Measurements from ENCODE around the gene ZP1. TPM values are rescaled to one million over a fixed set of nuclear protein-coding genes. Genes with fewer than 3 reads are reported as not detected.
"Not testable (repeated sequence)": the region's sequence is repeated elsewhere in the genome, so short reads cannot be mapped to it uniquely, and the experiment has no call there.

Gene ZP1
- total RNA-seq, 2 experiments from 2014 or later: not detected

- peaks cover 25% of the 10 kb centered on the region for H3K36me3 Mint-ChIP-seq
These were observed 35.3 kb downstream of the ZP1 start for GRCh38 chr11:60902625-60903024.

GRCh38 chr11:60905047-60905446, 37.7 kb downstream of the ZP1 start:
- Mint-ChIP-seq H3K4me3 (peak overlapping the region; percentile 92), H3K4me1 (peaks cover 25% of the 10 kb centered on the region), H3K36me3 (peaks cover 20% of the 10 kb centered on the region), H3K27me3 (no peaks in the 10 kb centered on the region), H3K9me3 (peaks cover 5% of the 10 kb centered on the region), H3K27ac (peak overlapping the region; percentile 93)
- DNase-seq: no peak

More at GRCh38 chr11:60902625-60903024, 35.3 kb downstream of the ZP1 start:
- no peak for DNase-seq
- H3K4me1 Mint-ChIP-seq: peaks cover 27% of the 10 kb centered on the region
- H3K9me3 Mint-ChIP-seq: no peaks in the 10 kb centered on the region
- H3K27ac Mint-ChIP-seq: peak overlapping the region; percentile 38
- peak overlapping the region; percentile 32 for H3K4me3 Mint-ChIP-seq
- H3K27me3 Mint-ChIP-seq: no peaks in the 10 kb centered on the region

DNA sequence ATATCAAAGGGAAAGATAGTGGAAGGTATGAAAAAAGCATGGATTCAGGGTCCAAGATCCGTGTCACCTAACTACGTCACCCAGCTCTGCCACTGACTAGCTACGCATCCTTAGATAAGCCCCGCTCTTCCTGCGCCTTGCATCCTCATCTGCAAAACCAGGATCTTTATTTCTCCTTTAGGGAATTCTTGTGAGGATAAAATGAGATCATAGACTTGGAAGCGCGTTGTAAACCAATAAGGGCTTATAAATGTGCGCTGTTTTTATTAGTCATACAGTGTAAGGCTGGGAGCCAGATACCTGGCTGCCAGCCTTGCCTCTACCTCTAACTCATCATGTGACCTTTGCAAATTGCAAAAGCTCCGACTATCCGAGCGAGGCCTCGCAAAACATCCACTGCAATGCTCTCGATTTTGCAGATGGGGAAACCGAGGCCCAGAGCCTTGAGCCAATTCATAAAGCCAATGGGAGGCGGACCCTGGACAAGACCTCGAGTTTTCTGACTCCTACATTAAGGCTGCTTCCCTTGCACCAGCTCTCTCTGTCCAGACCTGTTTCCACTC, 38.3 kb downstream of the ZP1 start:
- Mint-ChIP-seq H3K9me3 (peaks cover 5% of the 10 kb centered on the region), H3K4me3 (peak overlapping the region; percentile 92), H3K4me1 (peaks cover 31% of the 10 kb centered on the region), H3K27ac (peak overlapping the region; percentile 93), H3K36me3 (peaks cover 20% of the 10 kb centered on the region), H3K27me3 (no peaks in the 10 kb centered on the region)
- no peak for DNase-seq

GRCh38 chr11:60906132-60906972, 39.0 kb downstream of the ZP1 start, which contains the start of gene PRPF19:
Gene PRPF19, minus strand, starts transcription at chr11:60906585. Its CDS starts 203 bp downstream, at chr11:60906382.
- Mint-ChIP-seq H3K27ac (peak within 1 kb of the TSS; percentile 93), H3K36me3 (peaks cover 19% of the 10 kb centered on the region), H3K4me1 (peaks cover 37% of the 10 kb centered on the region), H3K4me3 (peak within 1 kb of the TSS; percentile 92), H3K9me3 (peaks cover 5% of the 10 kb centered on the region), H3K27me3 (no peaks in the 10 kb centered on the region)
- peak; percentile 99 for DNase-seq

- DNase-seq: no peak
- no peak overlapping the region for H3K4me3 Mint-ChIP-seq
- H3K9me3 Mint-ChIP-seq: peaks cover 5% of the 10 kb centered on the region
- no peaks in the 10 kb centered on the region for H3K27me3 Mint-ChIP-seq
- no peak overlapping the region for H3K27ac Mint-ChIP-seq
- peaks cover 13% of the 10 kb centered on the region for H3K36me3 Mint-ChIP-seq
- H3K4me1 Mint-ChIP-seq: peaks cover 56% of the 10 kb centered on the region
These were observed 41.5 kb downstream of the ZP1 start for GRCh38 chr11:60908803-60909202.

GRCh38 chr11:60909680-60910280, 42.4 kb downstream of the ZP1 start:
- not testable (repeated sequence) for H3K27me3 Mint-ChIP-seq, H3K36me3 Mint-ChIP-seq, H3K4me3 Mint-ChIP-seq, H3K9me3 Mint-ChIP-seq, DNase-seq
- H3K27ac Mint-ChIP-seq: peak overlapping the region; percentile 59
- peaks cover 48% of the 10 kb centered on the region for H3K4me1 Mint-ChIP-seq

GRCh38 chr11:60910281-60910687, 42.9 kb downstream of the ZP1 start:
- Mint-ChIP-seq H3K27me3 (no peaks in the 10 kb centered on the region), H3K9me3 (peaks cover 5% of the 10 kb centered on the region), H3K4me1 (peaks cover 46% of the 10 kb centered on the region), H3K36me3 (peaks cover 4% of the 10 kb centered on the region), H3K4me3 (no peak overlapping the region), H3K27ac (peak overlapping the region; percentile 59)
- DNase-seq: no peak

DNA sequence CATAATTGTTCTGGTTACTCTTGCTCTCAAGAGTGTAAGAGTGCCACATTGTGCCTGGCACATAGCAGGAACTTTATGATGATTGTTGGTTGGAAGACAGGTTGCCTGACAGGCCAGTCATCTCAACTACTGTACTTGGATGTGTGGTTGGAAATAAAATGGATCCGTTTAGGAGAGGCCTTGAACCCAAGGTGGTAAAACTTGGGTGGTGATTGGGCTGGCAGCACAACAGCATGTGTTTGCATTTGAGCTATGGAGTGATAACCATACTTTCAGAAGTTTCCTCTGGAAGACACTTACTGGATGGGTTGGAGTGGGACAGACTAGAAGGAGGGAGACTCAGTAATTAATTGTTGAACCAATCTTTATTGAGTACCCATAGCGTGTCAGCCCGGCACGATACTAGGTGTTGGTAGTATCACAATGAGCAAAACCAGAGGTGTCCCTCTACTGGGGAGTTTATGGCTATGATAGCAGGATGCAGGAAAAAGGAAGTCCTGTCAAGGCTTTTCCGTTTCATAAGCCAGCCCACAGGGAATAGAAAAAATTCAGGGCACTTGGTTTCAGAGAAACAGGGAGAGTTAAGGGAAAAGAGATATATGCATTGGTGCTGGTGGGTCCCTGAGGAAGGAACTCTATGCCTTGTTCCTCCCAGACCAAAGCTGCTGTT, 43.5 kb downstream of the ZP1 start:
- Mint-ChIP-seq H3K9me3 (peaks cover 5% of the 10 kb centered on the region), H3K36me3 (peaks cover 2% of the 10 kb centered on the region), H3K4me3 (no peak overlapping the region), H3K27ac (peak overlapping the region; percentile 71), H3K27me3 (no peaks in the 10 kb centered on the region), H3K4me1 (peaks cover 49% of the 10 kb centered on the region)
- no peak for DNase-seq

- Mint-ChIP-seq H3K4me1 (peaks cover 50% of the 10 kb centered on the region), H3K9me3 (peaks cover 5% of the 10 kb centered on the region), H3K27me3 (no peaks in the 10 kb centered on the region), H3K27ac (peak overlapping the region; percentile 93), H3K4me3 (peak overlapping the region; percentile 15), H3K36me3 (peaks cover 7% of the 10 kb centered on the region)
- no peak for DNase-seq
These were observed 45.0 kb downstream of the ZP1 start for GRCh38 chr11:60912223-60912850.

GRCh38 chr11:60912851-60913528, 45.6 kb downstream of the ZP1 start:
- H3K4me3 Mint-ChIP-seq: peak overlapping the region; percentile 91
- H3K36me3 Mint-ChIP-seq: peaks cover 10% of the 10 kb centered on the region

GRCh38 chr11:60913793-60914632, 46.7 kb downstream of the ZP1 start, which contains the start of gene TMEM109:
Gene TMEM109, plus strand, starts transcription at chr11:60914158. Its CDS starts 5,536 bp downstream, at chr11:60919694.
- no peaks in the 10 kb centered on the region for H3K27me3 Mint-ChIP-seq
- H3K27ac Mint-ChIP-seq: peak within 1 kb of the TSS; percentile 93
- peak within 1 kb of the TSS; percentile 91 for H3K4me3 Mint-ChIP-seq
- DNase-seq: peak; percentile 89
- H3K4me1 Mint-ChIP-seq: peaks cover 59% of the 10 kb centered on the region
- H3K9me3 Mint-ChIP-seq: peaks cover 5% of the 10 kb centered on the region
- peaks cover 10% of the 10 kb centered on the region for H3K36me3 Mint-ChIP-seq

More at GRCh38 chr11:60912851-60913528, 45.6 kb downstream of the ZP1 start:
- H3K4me1 Mint-ChIP-seq: peaks cover 50% of the 10 kb centered on the region
- no peaks in the 10 kb centered on the region for H3K27me3 Mint-ChIP-seq
- peak overlapping the region; percentile 93 for H3K27ac Mint-ChIP-seq
- peaks cover 5% of the 10 kb centered on the region for H3K9me3 Mint-ChIP-seq
- no peak for DNase-seq

- Mint-ChIP-seq H3K4me3 (peak overlapping the region; percentile 91), H3K27me3 (no peaks in the 10 kb centered on the region), H3K36me3 (peaks cover 14% of the 10 kb centered on the region), H3K27ac (peak overlapping the region; percentile 93), H3K4me1 (peaks cover 66% of the 10 kb centered on the region), H3K9me3 (no peaks in the 10 kb centered on the region)
- DNase-seq: peak; percentile 62
These were observed 47.4 kb downstream of the ZP1 start for GRCh38 chr11:60914633-60915247.

Measured in activated naive CD8-positive, alpha-beta T cell treated with anti-CD3 and anti-CD28 coated beads for 36 hours (primary cell).